Dermis blood vessel endothelial cell (primary cell): ENCODE measurements around the gene DTNA. TPM values are rescaled to one million over a fixed set of nuclear protein-coding genes. Genes with fewer than 3 reads are reported as not detected.
A peak's percentile ranks its signal among the peaks of the same experiment; 100 is the strongest.
"Not testable (repeated sequence)": the region's sequence is repeated elsewhere in the genome, so short reads cannot be mapped to it uniquely, and the experiment has no call there.

Source experiments
- DNase-seq: peaks from one replicate; pipeline ENCODE4 v3.0.0; 2010
- total RNA-seq: library from RNA; depleted of rRNA; stranded (reverse); fragments of >200 nt; gene quantifications from 2 replicates; pipeline ENCODE4 v1.2.3, GENCODE V29; 2014

The DTNA gene
- total RNA-seq, 1 donor from 2014 or later: 2.9 TPM

- DNase-seq: no peak
Observed at GRCh38 chr18:34726286-34727004, 16.3 kb downstream of the DTNA start.

- peak; percentile 53 for DNase-seq
Observed at GRCh38 chr18:34729264-34729663, 19.2 kb downstream of the DTNA start.

- no peak for DNase-seq
Observed at GRCh38 chr18:34729740-34730355, 19.8 kb downstream of the DTNA start.

- no peak for DNase-seq
Observed at GRCh38 chr18:34730774-34731173, 20.7 kb downstream of the DTNA start.

GRCh38 chr18:34734056-34734455 lies 24.0 kb downstream of the DTNA start:
- no peak for DNase-seq

- not testable (repeated sequence) for DNase-seq
Observed at GRCh38 chr18:34734526-34734925, 24.4 kb downstream of the DTNA start.

- peak; percentile 47 for DNase-seq
Observed at GRCh38 chr18:34738175-34738894, 28.2 kb downstream of the DTNA start.

- DNase-seq: no peak
Observed at GRCh38 chr18:34740101-34740500, 30.0 kb downstream of the DTNA start.

- DNase-seq: no peak
Observed at GRCh38 chr18:34740724-34741123, 30.6 kb downstream of the DTNA start.

- no peak for DNase-seq
Observed at GRCh38 chr18:34741401-34741800, 31.3 kb downstream of the DTNA start.

- DNase-seq: no peak
Observed at GRCh38 chr18:34742891-34743341, 32.8 kb downstream of the DTNA start.

- DNase-seq: no peak
Observed at GRCh38 chr18:34744569-34744968, 34.5 kb downstream of the DTNA start.

GRCh38 chr18:34746614-34747013 lies 36.5 kb downstream of the DTNA start:
- DNase-seq: no peak

GRCh38 chr18:34749721-34750120 lies 39.6 kb downstream of the DTNA start:
- DNase-seq: no peak

- DNase-seq: no peak
Observed at GRCh38 chr18:34752056-34752455, 42.0 kb downstream of the DTNA start.

- no peak for DNase-seq
Observed at GRCh38 chr18:34754300-34754699, 44.2 kb downstream of the DTNA start.

- no peak for DNase-seq
Observed at GRCh38 chr18:34757666-34758065, 47.6 kb downstream of the DTNA start.

GRCh38 chr18:34758378-34758948 lies 48.4 kb downstream of the DTNA start:
- DNase-seq: no peak

GRCh38 chr18:34760444-34760843 lies 50.3 kb downstream of the DTNA start:
- DNase-seq: no peak

- no peak for DNase-seq
Observed at GRCh38 chr18:34764451-34764850, 54.4 kb downstream of the DTNA start.

- peak; percentile 68 for DNase-seq
Observed at GRCh38 chr18:34767601-34768027, 57.5 kb downstream of the DTNA start.

GRCh38 chr18:34771958-34772357 lies 61.9 kb downstream of the DTNA start:
- no peak for DNase-seq

GRCh38 chr18:34772887-34773286 lies 62.8 kb downstream of the DTNA start:
- peak; percentile 39 for DNase-seq
